GM19468 (cell line): ENCODE measurements around the gene PEF1.

Experiments
- ATAC-seq: cut with Tn5 transposase; IDR thresholded peaks from one replicate; pipeline ENCODE4 v1.9.1; 2021; ENCODE audit warnings: mild to moderate bottlenecking, moderate library complexity, moderate number of reproducible peaks; ENCODE audit not compliant: unreplicated experiment; ENCODE audit errors: extremely low read depth

Gene PEF1

GRCh38 chr1:31637915-31638673 lies 6.6 kb downstream of the PEF1 start:
- no peak for ATAC-seq

- ATAC-seq, result no peak
Observed at GRCh38 chr1:31633117-31633516, 11.6 kb downstream of the PEF1 start.

GRCh38 chr1:31632649-31633048 lies 12.0 kb downstream of the PEF1 start:
- ATAC-seq, result no peak

GRCh38 chr1:31628931-31629556 lies 15.6 kb downstream of the PEF1 start:
- no peak for ATAC-seq

GRCh38 chr1:31627930-31628559 lies 16.6 kb downstream of the PEF1 start:
- ATAC-seq, result no peak

GRCh38 chr1:31627301-31627929 lies 17.3 kb downstream of the PEF1 start:
- ATAC-seq, result no peak

- no peak for ATAC-seq
Observed at GRCh38 chr1:31626223-31627207, 18.2 kb downstream of the PEF1 start.

- ATAC-seq, result no peak
Observed at GRCh38 chr1:31625561-31626222, 19.0 kb downstream of the PEF1 start.

- no peak for ATAC-seq
Observed at GRCh38 chr1:31624731-31625514, 19.8 kb downstream of the PEF1 start.

- no peak for ATAC-seq
Observed at GRCh38 chr1:31624309-31624708, 20.4 kb downstream of the PEF1 start.

GRCh38 chr1:31623365-31623764 lies 21.3 kb downstream of the PEF1 start:
- ATAC-seq, result no peak

GRCh38 chr1:31621847-31622730 lies 22.6 kb downstream of the PEF1 start:
- ATAC-seq, result no peak

GRCh38 chr1:31621498-31621820 lies 23.2 kb downstream of the PEF1 start:
- no peak for ATAC-seq

GRCh38 chr1:31620631-31621497 lies 23.8 kb downstream of the PEF1 start:
- ATAC-seq, result no peak

GRCh38 chr1:31618916-31619846 lies 25.5 kb downstream of the PEF1 start:
- no peak for ATAC-seq
